Heart right ventricle (tissue), 16 donors: Measurements from ENCODE around the gene CNTN2. TPM values are rescaled to one million over a fixed set of nuclear protein-coding genes. Genes with fewer than 3 reads are reported as not detected.

Experiments
- ATAC-seq, 8 donors: fragments of 200-7000 bp; cut with Tn5 transposase; one replicate each; pipeline ENCODE4 v1.9.1; 2020; ENCODE audit warnings: mild to moderate bottlenecking in 8 of 8, moderate library complexity in 8 of 8, moderate number of reproducible peaks in 1 of 8
- DNase-seq, 2 donors: peaks; one replicate each; pipeline ENCODE4 v3.0.0-alpha.2; 2020
- H3K27ac ChIP-seq, 10 donors: fragments of 200-600 bp; sonication (generic) in 2 of 10; one replicate each; pipeline versions ENCODE4 v1.5.0 to v1.8.0; 2020 to 2022; ENCODE audit warnings: mild to moderate bottlenecking in 3 of 10
- H3K27me3 ChIP-seq, 7 donors: fragments of 200-600 bp; one replicate each; pipeline ENCODE4 v1.8.0; 2021 to 2022; ENCODE audit warnings: mild to moderate bottlenecking in 2 of 7
- H3K36me3 ChIP-seq, 9 donors: fragments of 200-600 bp; sonication (generic) in 1 of 9; one replicate each; pipeline versions ENCODE4 v1.5.0 to v1.8.0; 2020 to 2022; ENCODE audit warnings: mild to moderate bottlenecking in 2 of 9
- H3K4me1 ChIP-seq, 9 donors: fragments of 200-600 bp; sonication (generic) in 1 of 9; one replicate each; pipeline versions ENCODE4 v1.5.0 to v1.8.0; 2020 to 2022; ENCODE audit warnings: mild to moderate bottlenecking in 4 of 9
- H3K4me3 ChIP-seq, 10 donors: fragments of 200-600 bp; sonication (generic) in 2 of 10; one replicate each; pipeline versions ENCODE4 v1.5.0 to v1.8.0; 2020 to 2022; ENCODE audit warnings: mild to moderate bottlenecking in 7 of 10, moderate library complexity in 2 of 10
- H3K9me3 ChIP-seq, 11 donors: fragments of 200-600 bp in 10 of 11; sonication (generic) in 2 of 11; one replicate each; pipeline versions ENCODE4 v1.5.0 to v1.8.0; 2013 to 2022; ENCODE audit warnings: mild to moderate bottlenecking in 2 of 11, control low read depth in 1 of 11, moderate library complexity in 1 of 11
- WGBS, 2 donors: extraction: QIAGEN DNeasy Blood & Tissue Kit; methylation state at CpG; one replicate each; pipeline ENCODE4 v1.1.7; 2013; ENCODE audit warnings: inconsistent platforms in 1 of 2; 5-methylcytosine and 5-hydroxymethylcytosine counted together
- intact Hi-C, 10 donors: fragments of 100-400 bp; cut with DNase I; formaldehyde crosslinking; loops; one replicate each; pipeline versions ENCODE4 v1.11.1 to v1.14.2; 2022
- polyA plus RNA-seq, 2 donors: library from polyadenylated mRNA; stranded (reverse); fragments of 200-250 nt; gene quantifications; one replicate each; pipeline ENCODE4 v1.2.3, GENCODE V29; 2013
- total RNA-seq, 10 donors: library from RNA; stranded (reverse); fragmentation: NEBNext Ultra II Directional in 3 of 10; extraction: Animal tissue kit (Norgen Biotek cat#: 25700) in 3 of 10; gene quantifications; one replicate each; pipeline versions ENCODE4 v1.2.1 to v1.2.4, GENCODE V29; 2021 to 2023
- TF ChIP-seq, protein P1 (sequence below), 9 donors: fragments of 200-600 bp; sonication (generic) in 2 of 9; IDR thresholded peaks; one replicate each; pipeline versions ENCODE4 v1.5.0 to v1.8.0; 2021 to 2022; ENCODE audit warnings: antibody characterized with exemption in 9 of 9, mild to moderate bottlenecking in 5 of 9, moderate library complexity in 1 of 9
- donor health status: Arrhythmogenic right ventricular cardiomyopathy.
- donor health status: ischemic (EF 13 %, LVEDD 7.1; RV severe dilation, severe dysfunction).
- donor health status: healthy with polysubstance abuse.
- donor health status: DM: no; HTN: yes; CAD: no.
- donor health status: DM: no; HTN: no; CAD: no.
- donor health status: ischemic (EF 25% LVEDD 6.9; RV normal size, moderate dysfunction).
- donor health status: ischemic (EF 25% LVEDD 5.7; RV mildly dilated, moderate dysfunction).
- donor health status: healthy.
- donor health status: DM: yes; HTN: yes; CAD: no.
- donor health status: Ischemic cardiomyopathy.
- donor health status: ischemic (EF 35%, LVEDD 5.7; RV mildly dilated, moderate dysfunction).
- donor health status: nonischemic (EF 11% LVEDD 7.7; RV severe dilation, severe dysfunction).
- donor health status: DM: yes; HTN: yes; CAD: no.
- donor health status: PGD.
- donor health status: ischemic (EF 29% LVEDD 5.4; RV normal size, mild dysfunction).
- donor health status: nonischemic (EF 23%, LVEDD 6.1; RV moderate dilation, normal function).

CNTN2 gene
- total and polyA plus RNA-seq, 12 donors = 0.04 to 0.73 (median 0.25) TPM; not detected in 3

DNA sequence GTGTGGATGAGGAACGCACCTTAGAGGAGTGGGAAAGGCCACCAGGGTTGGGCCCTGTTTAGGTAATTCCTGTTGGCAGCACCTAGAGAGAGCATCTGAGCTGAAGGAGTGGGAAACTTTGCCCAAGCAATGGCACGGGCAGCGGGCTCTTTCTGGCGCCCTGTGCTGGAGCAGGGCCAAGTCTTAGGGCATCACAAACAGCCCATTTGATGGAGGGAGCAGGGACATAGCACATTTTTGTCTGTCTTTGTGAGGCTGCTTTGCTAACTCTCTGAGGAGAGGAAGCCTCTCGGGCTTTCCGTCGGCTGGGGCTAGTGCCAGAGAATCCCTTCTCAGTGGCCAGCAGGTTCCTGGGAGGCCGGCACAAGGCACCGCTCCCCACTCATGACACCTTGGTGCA is 22.5 kb upstream of the CNTN2 start:
- no peaks in the 10 kb centered on the region for H3K4me1 ChIP-seq
- intact Hi-C loops = no loop called here
- peaks cover 0 to 17% (median 0%) of the 10 kb centered on the region in 7 donors for H3K27me3 ChIP-seq
- ATAC-seq = no peak
- peaks cover 0 to 12% (median 0%) of the 10 kb centered on the region in 9 donors for H3K36me3 ChIP-seq
- whole genome bisulfite sequencing, 2 donors = 82 to 92% methylated on average over 9 of the region's 9 CpGs
- no peak overlapping the region for H3K27ac ChIP-seq
- no peak for DNase-seq
- H3K9me3 ChIP-seq = no peaks in the 10 kb centered on the region
- TF ChIP-seq, protein P1, sequence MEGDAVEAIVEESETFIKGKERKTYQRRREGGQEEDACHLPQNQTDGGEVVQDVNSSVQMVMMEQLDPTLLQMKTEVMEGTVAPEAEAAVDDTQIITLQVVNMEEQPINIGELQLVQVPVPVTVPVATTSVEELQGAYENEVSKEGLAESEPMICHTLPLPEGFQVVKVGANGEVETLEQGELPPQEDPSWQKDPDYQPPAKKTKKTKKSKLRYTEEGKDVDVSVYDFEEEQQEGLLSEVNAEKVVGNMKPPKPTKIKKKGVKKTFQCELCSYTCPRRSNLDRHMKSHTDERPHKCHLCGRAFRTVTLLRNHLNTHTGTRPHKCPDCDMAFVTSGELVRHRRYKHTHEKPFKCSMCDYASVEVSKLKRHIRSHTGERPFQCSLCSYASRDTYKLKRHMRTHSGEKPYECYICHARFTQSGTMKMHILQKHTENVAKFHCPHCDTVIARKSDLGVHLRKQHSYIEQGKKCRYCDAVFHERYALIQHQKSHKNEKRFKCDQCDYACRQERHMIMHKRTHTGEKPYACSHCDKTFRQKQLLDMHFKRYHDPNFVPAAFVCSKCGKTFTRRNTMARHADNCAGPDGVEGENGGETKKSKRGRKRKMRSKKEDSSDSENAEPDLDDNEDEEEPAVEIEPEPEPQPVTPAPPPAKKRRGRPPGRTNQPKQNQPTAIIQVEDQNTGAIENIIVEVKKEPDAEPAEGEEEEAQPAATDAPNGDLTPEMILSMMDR (IDR thresholded peaks at IDR 0.05) = no peak
- H3K4me3 ChIP-seq = no peak overlapping the region

- 89 to 95% methylated on average over 2 of the region's 2 CpGs for WGBS, 2 donors
- ATAC-seq (no peak), DNase-seq (no peak)
- intact Hi-C loops = no loop called here
- TF ChIP-seq, protein P1 (IDR thresholded peaks at IDR 0.05) = no peak
- Histone ChIP-seq H3K4me1 (no peaks in the 10 kb centered on the region), H3K27me3 (peaks cover 0 to 22% (median 4%) of the 10 kb centered on the region in 7 donors), H3K9me3 (no peaks in the 10 kb centered on the region), H3K27ac (no peak overlapping the region), H3K36me3 (no peaks in the 10 kb centered on the region), H3K4me3 (no peak overlapping the region)
These were observed 18.3 kb upstream of the CNTN2 start for GRCh38 chr1:205024679-205025078.

GRCh38 chr1:205025239-205025638 is 17.8 kb upstream of the CNTN2 start:
- intact Hi-C loops = no loop called here
- 85 to 91% methylated on average over 16 of the region's 16 CpGs for WGBS, 2 donors
- no peak for ATAC-seq
- no peak for DNase-seq
- Histone ChIP-seq H3K4me3 (no peak overlapping the region), H3K4me1 (no peaks in the 10 kb centered on the region), H3K9me3 (no peaks in the 10 kb centered on the region), H3K27ac (no peak overlapping the region), H3K36me3 (no peaks in the 10 kb centered on the region), H3K27me3 (peaks cover 0 to 23% (median 6%) of the 10 kb centered on the region in 7 donors)
- TF ChIP-seq, protein P1 (IDR thresholded peaks at IDR 0.05) = no peak

- DNase-seq (no peak), ATAC-seq (no peak)
- no peak overlapping the region for H3K27ac ChIP-seq
- H3K9me3 ChIP-seq = no peaks in the 10 kb centered on the region
- TF ChIP-seq, protein P1 (IDR thresholded peaks at IDR 0.05) = no peak
- H3K27me3 ChIP-seq = peaks cover 0 to 22% (median 12%) of the 10 kb centered on the region in 7 donors
- no peaks in the 10 kb centered on the region for H3K4me1 ChIP-seq
- WGBS, 2 donors = 62 to 70% methylated on average over 6 of the region's 6 CpGs
- intact Hi-C loops = no loop called here
- no peaks in the 10 kb centered on the region for H3K36me3 ChIP-seq
- H3K4me3 ChIP-seq = no peak overlapping the region
These were observed 16.8 kb upstream of the CNTN2 start for GRCh38 chr1:205026181-205026580.
